AG04450 (cell line): ENCODE results near the gene POP5. TPM values are rescaled to one million over a fixed set of nuclear protein-coding genes. Genes with fewer than 3 reads are reported as not detected.
"Not testable (repeated sequence)": the region's sequence is repeated elsewhere in the genome, so short reads cannot be mapped to it uniquely, and the experiment has no call there.

Source experiments
- CTCF ChIA-PET: fragments of 300-600, 350-600 bp; formaldehyde crosslinking; extraction: SDS; loops from one replicate; lab custom pipeline; 2022; ENCODE audit warnings: antibody characterized with exemption, inconsistent platforms; lab: Charles Lee
- POLR2A ChIA-PET: fragments of 350-600 bp; formaldehyde crosslinking; extraction: SDS; loops from one replicate; lab custom pipeline; 2021; ENCODE audit warnings: antibody characterized with exemption, inconsistent platforms; lab: Yijun Ruan, JAX
- DNase-seq: peaks from one replicate; pipeline ENCODE4 v3.0.0-alpha.2; 2011; ENCODE audit warnings: low read depth, low spot score
- H3K27ac ChIP-seq: one replicate; pipeline ENCODE4 v1.5.1; 2012; ENCODE audit warnings: low read depth, low read length, control low read depth
- H3K27me3 ChIP-seq: one replicate; pipeline ENCODE4 v1.6.0; 2012; ENCODE audit warnings: low read length; ENCODE audit not compliant: control insufficient read depth, insufficient read depth
- H3K4me3 ChIP-seq: 2 replicates; pipeline ENCODE4 v1.5.1; 2011; ENCODE audit warnings: mild to moderate bottlenecking, low read depth, low read length, control low read depth
- H3K9me3 ChIP-seq: 2 replicates; pipeline ENCODE4 v1.5.1; 2012; ENCODE audit warnings: low read length; ENCODE audit not compliant: control insufficient read depth, insufficient read depth
- polyA plus RNA-seq: library from polyadenylated mRNA; depleted of rRNA; stranded (reverse); fragments of >200 nt; gene quantifications from 2 replicates; pipeline ENCODE4 v1.2.3, GENCODE V29; 2011
- TF ChIP-seq, protein P1 (sequence below): IDR thresholded peaks from 2 replicates; pipeline ENCODE4 v1.5.1; 2011; ENCODE audit warnings: low read depth, low read length, control low read depth, inconsistent platforms

POP5 gene
- polyA plus RNA-seq, 1 experiment = 54.0 TPM

DNA sequence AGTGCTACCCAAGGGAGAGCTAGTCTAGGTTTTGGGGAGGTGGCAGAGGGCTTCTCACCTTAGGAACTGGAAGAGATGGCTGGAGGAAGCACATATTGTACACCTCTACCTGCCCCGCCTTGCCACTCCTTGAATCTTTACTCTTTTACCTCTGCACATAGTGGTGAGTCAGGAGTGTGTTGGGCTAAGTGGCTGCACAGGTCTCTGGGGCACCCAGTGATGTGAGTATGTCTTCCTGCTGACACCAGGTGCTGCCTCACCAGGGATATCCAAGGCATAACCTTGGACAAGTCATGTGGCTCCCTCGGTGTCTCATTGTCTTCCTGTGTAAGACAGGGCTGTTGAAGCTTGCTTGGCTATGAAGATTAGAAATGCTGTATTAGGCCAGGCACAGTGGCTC lies 39.4 kb upstream of the POP5 start:
- no peaks in the 10 kb centered on the region; the same call in 1 of the 2 replicates for H3K9me3 ChIP-seq
- H3K4me3 ChIP-seq = no peak overlapping the region
- TF ChIP-seq, protein P1, sequence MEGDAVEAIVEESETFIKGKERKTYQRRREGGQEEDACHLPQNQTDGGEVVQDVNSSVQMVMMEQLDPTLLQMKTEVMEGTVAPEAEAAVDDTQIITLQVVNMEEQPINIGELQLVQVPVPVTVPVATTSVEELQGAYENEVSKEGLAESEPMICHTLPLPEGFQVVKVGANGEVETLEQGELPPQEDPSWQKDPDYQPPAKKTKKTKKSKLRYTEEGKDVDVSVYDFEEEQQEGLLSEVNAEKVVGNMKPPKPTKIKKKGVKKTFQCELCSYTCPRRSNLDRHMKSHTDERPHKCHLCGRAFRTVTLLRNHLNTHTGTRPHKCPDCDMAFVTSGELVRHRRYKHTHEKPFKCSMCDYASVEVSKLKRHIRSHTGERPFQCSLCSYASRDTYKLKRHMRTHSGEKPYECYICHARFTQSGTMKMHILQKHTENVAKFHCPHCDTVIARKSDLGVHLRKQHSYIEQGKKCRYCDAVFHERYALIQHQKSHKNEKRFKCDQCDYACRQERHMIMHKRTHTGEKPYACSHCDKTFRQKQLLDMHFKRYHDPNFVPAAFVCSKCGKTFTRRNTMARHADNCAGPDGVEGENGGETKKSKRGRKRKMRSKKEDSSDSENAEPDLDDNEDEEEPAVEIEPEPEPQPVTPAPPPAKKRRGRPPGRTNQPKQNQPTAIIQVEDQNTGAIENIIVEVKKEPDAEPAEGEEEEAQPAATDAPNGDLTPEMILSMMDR = no peak
- ChIA-PET CTCF (interaction anchor here (0.6 to 1.4 kb wide), 2 partner anchors 26 to 29 kb away, joined by 3 to 4 read pairs; no protein-coding TSS in a partner anchor), POLR2A (no interaction called here)
- no peak for DNase-seq
- H3K27ac ChIP-seq = no peak overlapping the region
- H3K27me3 ChIP-seq = peaks cover 32% of the 10 kb centered on the region

DNA sequence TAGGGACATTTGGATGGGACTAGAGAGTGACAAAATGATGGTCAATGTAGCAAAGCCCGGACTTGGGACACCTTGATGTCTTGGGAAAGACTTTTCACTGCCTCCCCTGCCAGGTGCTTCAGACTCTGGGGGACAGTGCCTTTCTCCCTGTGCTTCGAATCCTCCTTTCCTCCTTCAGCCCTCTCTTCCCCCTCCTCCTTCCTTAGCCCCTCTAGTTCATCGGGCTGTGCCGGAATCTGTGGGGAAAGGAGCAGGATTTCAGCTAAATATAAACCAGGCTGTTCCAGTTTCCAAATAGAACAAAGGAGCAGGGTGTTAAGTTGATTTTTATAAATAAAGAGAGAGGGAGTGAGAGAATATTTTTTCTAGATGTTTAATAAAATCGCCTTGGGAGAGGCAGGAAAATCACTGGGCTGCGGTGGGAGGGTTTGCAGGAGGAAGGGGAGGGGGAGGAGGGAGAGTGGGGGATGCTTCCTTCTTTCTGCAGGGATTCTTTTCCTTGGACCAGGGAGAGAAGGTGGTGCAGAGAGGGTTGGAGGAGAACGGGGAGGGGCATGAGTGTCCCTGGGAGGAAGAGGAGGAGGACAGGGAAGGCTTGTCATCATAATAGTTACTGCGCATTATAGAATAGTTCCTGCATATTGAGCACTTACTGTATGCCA lies 37.9 kb upstream of the POP5 start:
- Histone ChIP-seq H3K9me3 (no peaks in the 10 kb centered on the region; the same call in 1 of the 2 replicates), H3K4me3 (no peak overlapping the region), H3K27ac (no peak overlapping the region), H3K27me3 (peaks cover 32% of the 10 kb centered on the region)
- DNase-seq = no peak
- ChIA-PET CTCF (interaction anchor here (1.0 to 1.4 kb wide), 2 partner anchors 27 to 30 kb away, joined by 3 read pairs; no protein-coding TSS in a partner anchor), POLR2A (no interaction called here)
- TF ChIP-seq, protein P1 = no peak

DNA sequence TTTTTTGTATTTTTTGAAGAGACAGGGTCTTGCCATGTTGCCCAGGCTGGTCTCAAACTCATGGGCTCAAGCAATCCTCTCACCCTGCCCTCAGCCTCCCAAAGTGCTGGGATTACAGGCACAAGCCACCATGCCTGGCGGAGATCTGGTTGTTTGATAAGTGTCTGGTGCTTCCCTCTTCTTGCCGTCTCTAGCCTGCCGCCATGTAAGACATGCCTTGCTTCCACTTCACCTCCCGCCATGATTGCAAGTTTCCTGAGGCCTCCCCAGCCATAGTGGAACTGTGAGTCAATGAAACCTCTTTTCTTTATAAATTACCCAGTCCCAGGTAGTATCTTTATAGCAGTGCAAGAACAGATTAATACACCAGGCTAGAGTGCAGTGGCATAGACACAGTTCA lies 36.6 kb upstream of the POP5 start:
- H3K4me3 ChIP-seq, H3K9me3 ChIP-seq, H3K27ac ChIP-seq, POLR2A ChIA-PET, DNase-seq: not testable (repeated sequence)
- H3K27me3 ChIP-seq = peaks cover 29% of the 10 kb centered on the region
- CTCF ChIA-PET = interaction anchor here (1.1 kb wide), 1 partner anchor 30 kb away, joined by 3 read pairs; no protein-coding TSS in a partner anchor

GRCh38 chr12:120617193-120617592 lies 36.0 kb upstream of the POP5 start:
- H3K4me3 ChIP-seq, DNase-seq, H3K27ac ChIP-seq, POLR2A ChIA-PET, H3K9me3 ChIP-seq: not testable (repeated sequence)
- CTCF ChIA-PET = interaction anchor here (1.1 kb wide), 1 partner anchor 31 kb away, joined by 3 read pairs; no protein-coding TSS in a partner anchor
- H3K27me3 ChIP-seq = peaks cover 30% of the 10 kb centered on the region

- no peak for DNase-seq
These were observed 33.6 kb upstream of the POP5 start for GRCh38 chr12:120614848-120615247.

DNA sequence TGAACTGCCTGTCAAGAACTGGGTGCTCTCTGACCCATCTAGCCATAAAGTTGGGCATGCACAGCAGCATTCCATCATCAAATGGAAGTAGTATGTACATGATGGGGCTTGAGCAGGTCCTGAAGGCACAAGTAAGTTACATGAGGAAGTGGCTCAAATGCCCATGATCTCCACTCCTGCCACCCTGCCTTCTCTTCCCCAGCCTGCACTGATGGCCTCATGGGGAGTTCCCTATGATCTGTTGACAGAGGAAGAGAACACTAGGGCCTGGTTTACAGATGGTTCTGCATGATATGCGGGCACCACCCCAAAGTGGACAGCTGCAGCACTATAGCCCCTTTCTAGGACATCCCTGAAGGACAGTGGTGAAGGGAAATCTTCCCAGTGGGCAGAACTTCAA lies 30.3 kb upstream of the POP5 start:
- H3K27ac ChIP-seq, H3K4me3 ChIP-seq, DNase-seq, POLR2A ChIA-PET, H3K9me3 ChIP-seq: not testable (repeated sequence)
- CTCF ChIA-PET = interaction anchor here (1.0 kb wide), 1 partner anchor 448 kb away, joined by 3 read pairs; no protein-coding TSS in a partner anchor
- peaks cover 10% of the 10 kb centered on the region for H3K27me3 ChIP-seq

More at GRCh38 chr12:120614848-120615247, 33.6 kb upstream of the POP5 start:
- CTCF ChIA-PET = interaction anchor here (1.1 kb wide), 1 partner anchor 34 kb away, joined by 7 read pairs; no protein-coding TSS in a partner anchor
- TF ChIP-seq, protein P1 = no peak
- POLR2A ChIA-PET = no interaction called here
- Histone ChIP-seq H3K9me3 (no peaks in the 10 kb centered on the region), H3K27me3 (peaks cover 21% of the 10 kb centered on the region), H3K4me3 (no peak overlapping the region), H3K27ac (no peak overlapping the region)
